B cell (primary cell): ENCODE measurements around the gene PRRC2B. TPM values are rescaled to one million over a fixed set of nuclear protein-coding genes. Genes with fewer than 3 reads are reported as not detected.

Experiments used
- ATAC-seq: fragments of 200-7000 bp; cut with Tn5 transposase; one replicate; pipeline ENCODE4 v1.10.0; 2021; ENCODE audit warnings: low read depth, mild to moderate bottlenecking, moderate number of reproducible peaks, moderate library complexity
- CTCF ChIA-PET: fragments of 350-600 bp; sonication (Branson Sonifier 250); formaldehyde crosslinking; loops from one replicate; lab custom pipeline; 2021; ENCODE audit warnings: antibody characterized with exemption, inconsistent platforms; lab: Charles Lee
- POLR2A ChIA-PET: fragments of 350-600 bp; sonication (Branson Sonifier 250); formaldehyde crosslinking; loops from one replicate; lab custom pipeline; 2021; ENCODE audit warnings: antibody characterized with exemption; lab: Charles Lee
- DNase-seq: peaks from one replicate; pipeline ENCODE4 v3.0.0; 2013
- H2AFZ ChIP-seq: 2 replicates; pipeline ENCODE4 v1.6.1; 2012; ENCODE audit warnings: mild to moderate bottlenecking, low read depth, low read length; ENCODE audit not compliant: insufficient read depth, poor library complexity, severe bottlenecking
- H3K27ac ChIP-seq, 2 donors: 1 replicate in 1 of 2; 2 replicates in 1 of 2; pipeline ENCODE4 v1.5.1; 2012 to 2013; ENCODE audit warnings: low read length in 2 of 2, mild to moderate bottlenecking in 2 of 2, moderate library complexity in 1 of 2
- H3K27me3 ChIP-seq, 4 experiments: fragments of 200-600 bp in 1 of 4; sonication (generic) in 1 of 4; replicated peaks in 1 of 4; 1 replicate in 2 of 4; 2 replicates in 2 of 4; pipeline versions ENCODE4 v1.6.1 to v1.7.0; 2013 to 2016; ENCODE audit warnings: low read length in 3 of 4, mild to moderate bottlenecking in 2 of 4, mixed read lengths in 1 of 4, moderate library complexity in 1 of 4; ENCODE audit not compliant: insufficient read depth in 4 of 4, control insufficient read depth in 3 of 4; ENCODE audit errors: control extremely low read depth in 1 of 4
- H3K36me3 ChIP-seq, 2 experiments: replicated peaks in 1 of 2; 1 replicate in 1 of 2; 2 replicates in 1 of 2; pipeline versions ENCODE4 v1.6.1 to v1.7.1; 2013; ENCODE audit warnings: low read length in 1 of 2; ENCODE audit not compliant: insufficient read depth in 2 of 2, control insufficient read depth in 1 of 2; ENCODE audit errors: control extremely low read depth in 1 of 2, extremely low read depth in 1 of 2
- H3K4me1 ChIP-seq, 2 donors: fragments of 200-600 bp in 1 of 2; sonication (generic) in 1 of 2; 1 replicate in 1 of 2; 2 replicates in 1 of 2; pipeline versions ENCODE4 v1.5.1 to v1.6.1; 2013 to 2017; ENCODE audit warnings: low read length in 2 of 2; ENCODE audit not compliant: control insufficient read depth in 2 of 2, insufficient read depth in 2 of 2
- H3K4me2 ChIP-seq: replicated peaks from 2 replicates; pipeline ENCODE3; 2012; ENCODE audit warnings: mild to moderate bottlenecking, low read depth, low read length; ENCODE audit not compliant: poor library complexity, severe bottlenecking
- H3K4me3 ChIP-seq, 5 experiments: fragments of 200-600 bp in 1 of 5; sonication (generic) in 1 of 5; 1 replicate in 3 of 5; 2 replicates in 2 of 5; pipeline versions ENCODE4 v1.5.1 to v1.7.0; 2011 to 2016; ENCODE audit warnings: low read length in 4 of 5, mild to moderate bottlenecking in 4 of 5, low read depth in 2 of 5, control low read depth in 1 of 5, moderate library complexity in 1 of 5; ENCODE audit not compliant: insufficient read depth in 1 of 5; ENCODE audit errors: control extremely low read depth in 1 of 5, extremely low read depth in 1 of 5
- H3K79me2 ChIP-seq: fragments of 200-600 bp; sonication (generic); one replicate; pipeline ENCODE4 v1.6.0; 2016; ENCODE audit warnings: low read length; ENCODE audit not compliant: control insufficient read depth, insufficient read depth
- H3K9ac ChIP-seq: fragments of 200-600 bp; sonication (generic); 2 replicates; pipeline ENCODE4 v1.6.1; 2017; ENCODE audit warnings: mild to moderate bottlenecking, low read length, moderate library complexity
- H3K9me3 ChIP-seq, 3 donors: one replicate each; pipeline versions ENCODE4 v1.6.1 to v1.7.1; 2013; ENCODE audit warnings: low read length in 2 of 3; ENCODE audit not compliant: control insufficient read depth in 2 of 3, insufficient read depth in 1 of 3; ENCODE audit errors: control extremely low read depth in 1 of 3
- H4K20me1 ChIP-seq: 2 replicates; pipeline ENCODE4 v1.6.0; 2012; ENCODE audit warnings: mild to moderate bottlenecking, low read length; ENCODE audit not compliant: insufficient read depth, control insufficient read depth, poor library complexity, severe bottlenecking
- H3K27ac Mint-ChIP-seq: one replicate; pipeline ENCODE4 v1.8.0; 2021; ENCODE audit warnings: mixed read lengths
- H3K27me3 Mint-ChIP-seq: one replicate; pipeline ENCODE4 v1.8.0; 2021; ENCODE audit warnings: mixed read lengths
- H3K4me1 Mint-ChIP-seq: one replicate; pipeline ENCODE4 v1.8.0; 2021; ENCODE audit warnings: mixed read lengths
- H3K4me3 Mint-ChIP-seq: one replicate; pipeline ENCODE4 v1.8.0; 2021; ENCODE audit warnings: mixed read lengths
- H3K9me3 Mint-ChIP-seq: one replicate; pipeline ENCODE4 v1.8.0; 2022; ENCODE audit warnings: mixed read lengths; ENCODE audit not compliant: insufficient read depth
- CTCF ChIP-seq: fragments of 200-600 bp; IDR thresholded peaks from one replicate; pipeline ENCODE4 v1.8.0; 2022; ENCODE audit warnings: antibody characterized with exemption, mild to moderate bottlenecking
- EZH2 ChIP-seq: IDR thresholded peaks from 2 replicates; pipeline ENCODE4 v1.6.1; 2012; ENCODE audit warnings: borderline replicate concordance, low read depth, mild to moderate bottlenecking, moderate library complexity, low read length; ENCODE audit not compliant: insufficient read depth, poor library complexity, severe bottlenecking
- WGBS: methylation state at CpG from one replicate; pipeline ENCODE4 v1.1.5; 2013; ENCODE audit warnings: missing lambda C conversion rate; ENCODE audit not compliant: insufficient coverage; 5-methylcytosine and 5-hydroxymethylcytosine counted together
- intact Hi-C: fragments of 100-400 bp; cut with micrococcal nuclease; formaldehyde crosslinking; loops from one replicate; pipeline ENCODE4 v1.10.0; 2022
- polyA plus RNA-seq: library from polyadenylated mRNA; depleted of rRNA; stranded (reverse); fragments of >200 nt; gene quantifications from 2 replicates; pipeline ENCODE4 v1.2.3, GENCODE V29; 2012
- total RNA-seq, 2 donors: library from RNA; stranded (reverse); fragments of 120-200 nt in 1 of 2; gene quantifications; 1 replicate in 1 of 2; 2 replicates in 1 of 2; pipeline versions ENCODE4 v1.2.3 to v1.2.4, GENCODE V29; 2013 to 2022

The PRRC2B gene
- total and polyA plus RNA-seq, 2 donors (not counting 1 experiment from before 2014, with no cell fraction given) = 63.9 to 268 TPM

GRCh38 chr9:131484051-131484445, 90.2 kb downstream of the PRRC2B start:
- Histone ChIP-seq H3K27ac (no peak overlapping the region), H3K9me3 (no peaks in the 10 kb centered on the region), H3K36me3 (peaks cover 3 to 92% of the 10 kb centered on the region in 2 experiments), H3K4me1 (no peaks in the 10 kb centered on the region), H3K4me3 (no peak overlapping the region), H3K9ac (no peak overlapping the region), H2AFZ (no peak overlapping the region), H3K4me2 (no peak overlapping the region), H3K79me2 (peaks cover 46% of the 10 kb centered on the region), H4K20me1 (peaks cover 80% of the 10 kb centered on the region), H3K27me3 (no peaks in the 10 kb centered on the region)
- 99% methylated on average over 7 of the region's 7 CpGs for WGBS
- no peaks in the 10 kb centered on the region for H3K4me1 Mint-ChIP-seq
- no peak for DNase-seq
- H3K9me3 Mint-ChIP-seq = no peaks in the 10 kb centered on the region
- H3K27ac Mint-ChIP-seq = peak overlapping the region; percentile 41
- ATAC-seq = no peak
- H3K4me3 Mint-ChIP-seq = no peak overlapping the region
- CTCF ChIA-PET = no interaction called here
- TF ChIP-seq CTCF = no peak
- no peak for TF ChIP-seq EZH2
- POLR2A ChIA-PET = no interaction called here
- intact Hi-C loops = no loop called here
- H3K27me3 Mint-ChIP-seq = no peaks in the 10 kb centered on the region

- no peaks in the 10 kb centered on the region for H3K9me3 ChIP-seq
- no peak overlapping the region for H3K4me3 Mint-ChIP-seq
- H3K4me1 ChIP-seq = no peaks in the 10 kb centered on the region
- intact Hi-C loops = no loop called here
- CTCF ChIA-PET = no interaction called here
- DNase-seq (no peak), ATAC-seq (no peak)
- POLR2A ChIA-PET = no interaction called here
- H3K9me3 Mint-ChIP-seq = no peaks in the 10 kb centered on the region
- no peak for TF ChIP-seq CTCF
- TF ChIP-seq EZH2 = no peak
- peaks cover 40% of the 10 kb centered on the region for H3K79me2 ChIP-seq
- no peak overlapping the region for H2AFZ ChIP-seq
- H3K27ac Mint-ChIP-seq = peak overlapping the region; percentile 41
- H3K36me3 ChIP-seq = peaks cover 3 to 92% of the 10 kb centered on the region in 2 experiments
- no peaks in the 10 kb centered on the region for H3K27me3 Mint-ChIP-seq
- H3K4me1 Mint-ChIP-seq = no peaks in the 10 kb centered on the region
- no peak overlapping the region for H3K9ac ChIP-seq
- peaks cover 80% of the 10 kb centered on the region for H4K20me1 ChIP-seq
- 97% methylated on average over 15 of the region's 15 CpGs for WGBS
- no peak overlapping the region for H3K4me3 ChIP-seq
- H3K27me3 ChIP-seq = no peaks in the 10 kb centered on the region
- no peak overlapping the region for H3K27ac ChIP-seq
- H3K4me2 ChIP-seq = no peak overlapping the region
Measured at GRCh38 chr9:131484560-131485185, 90.8 kb downstream of the PRRC2B start.
